PC-3 (cell line): ENCODE results near the gene ARSG.

Experiments
- EZH2phosphoT487 ChIP-seq: fragments of 300-600 bp; sonication (generic); IDR thresholded peaks from 2 replicates; pipeline ENCODE4 v1.6.1; 2018; ENCODE audit warnings: mild to moderate bottlenecking, antibody characterized with exemption, low read length, borderline replicate concordance
- TF ChIP-seq, protein P1 (sequence below): fragments of 300-600 bp; sonication (generic); conservative IDR thresholded peaks from 2 replicates; pipeline ENCODE4 v1.5.1; 2017; ENCODE audit warnings: antibody characterized with exemption, low read depth, mild to moderate bottlenecking, low read length

DNA sequence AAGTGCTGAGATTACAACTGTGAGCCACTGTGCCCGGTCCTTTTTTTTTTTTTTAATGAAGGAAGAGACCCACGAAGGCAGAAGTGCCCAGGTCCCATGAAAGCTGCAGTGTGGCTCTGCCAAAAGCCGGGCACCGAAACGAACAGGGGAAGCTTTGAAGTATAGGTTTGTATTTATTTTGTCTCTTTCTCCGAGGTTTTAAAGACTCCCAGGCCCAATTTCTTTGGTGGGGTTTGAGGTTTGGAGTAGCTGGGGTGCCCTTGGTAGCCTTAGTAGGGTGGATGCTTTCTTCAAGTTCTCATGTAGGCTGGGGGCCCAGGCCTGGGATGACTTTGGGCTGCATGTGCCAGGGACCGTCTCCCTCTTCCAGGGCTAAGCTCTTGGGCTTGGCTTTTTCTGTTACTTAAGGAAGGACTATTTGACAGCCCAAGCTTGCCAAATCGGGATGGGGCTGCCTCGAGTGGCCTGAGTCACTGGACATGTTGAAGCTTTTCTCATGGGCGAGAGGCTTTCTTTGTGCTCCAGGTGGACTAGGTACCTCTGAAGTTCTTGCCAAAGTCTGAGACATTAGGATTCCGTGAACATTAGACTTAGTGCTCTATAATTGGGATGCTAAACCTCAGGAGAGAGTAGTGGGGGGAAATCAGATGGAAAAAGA, 99.7 kb downstream of the ARSG start:
- TF ChIP-seq, protein P1, sequence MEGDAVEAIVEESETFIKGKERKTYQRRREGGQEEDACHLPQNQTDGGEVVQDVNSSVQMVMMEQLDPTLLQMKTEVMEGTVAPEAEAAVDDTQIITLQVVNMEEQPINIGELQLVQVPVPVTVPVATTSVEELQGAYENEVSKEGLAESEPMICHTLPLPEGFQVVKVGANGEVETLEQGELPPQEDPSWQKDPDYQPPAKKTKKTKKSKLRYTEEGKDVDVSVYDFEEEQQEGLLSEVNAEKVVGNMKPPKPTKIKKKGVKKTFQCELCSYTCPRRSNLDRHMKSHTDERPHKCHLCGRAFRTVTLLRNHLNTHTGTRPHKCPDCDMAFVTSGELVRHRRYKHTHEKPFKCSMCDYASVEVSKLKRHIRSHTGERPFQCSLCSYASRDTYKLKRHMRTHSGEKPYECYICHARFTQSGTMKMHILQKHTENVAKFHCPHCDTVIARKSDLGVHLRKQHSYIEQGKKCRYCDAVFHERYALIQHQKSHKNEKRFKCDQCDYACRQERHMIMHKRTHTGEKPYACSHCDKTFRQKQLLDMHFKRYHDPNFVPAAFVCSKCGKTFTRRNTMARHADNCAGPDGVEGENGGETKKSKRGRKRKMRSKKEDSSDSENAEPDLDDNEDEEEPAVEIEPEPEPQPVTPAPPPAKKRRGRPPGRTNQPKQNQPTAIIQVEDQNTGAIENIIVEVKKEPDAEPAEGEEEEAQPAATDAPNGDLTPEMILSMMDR: no peak
- TF ChIP-seq EZH2phosphoT487: no peak
